GM12878 (cell line): Measurements from ENCODE around the gene PLXNB2. TPM values are rescaled to one million over a fixed set of nuclear protein-coding genes. Genes with fewer than 3 reads are reported as not detected.
A peak's percentile ranks its signal among the peaks of the same experiment; 100 is the strongest.

Source experiments
- ATAC-seq: fragments of 200-7000 bp; cut with Tn5 transposase; 3 replicates; pipeline ENCODE4 v1.9.1; 2020; ENCODE audit warnings: mild to moderate bottlenecking, moderate library complexity
- BruUV-seq: library from RNA; stranded (reverse); fragments of 400-500 nt; replicated peaks from 2 replicates; lab custom pipeline; 2021; lab: Mats Ljungman, UMichigan
- CTCF ChIA-PET: fragments of 300-600 bp; sonication (Branson Sonifier 250); formaldehyde crosslinking; extraction: SDS; loops from one replicate; lab custom pipeline; 2021; ENCODE audit warnings: inconsistent platforms; lab: Yijun Ruan, JAX
- POLR2A ChIA-PET: fragments of 350-600 bp; formaldehyde crosslinking; extraction: SDS; loops from one replicate; lab custom pipeline; 2021; ENCODE audit warnings: inconsistent platforms; lab: Charles Lee
- RAD21 ChIA-PET: fragments of 300-600 bp; sonication (Branson Sonifier 250); formaldehyde crosslinking; loops from one replicate; lab custom pipeline; 2023; ENCODE audit warnings: antibody characterized with exemption; ENCODE audit not compliant: unreplicated experiment; lab: Charles Lee
- SMC1A ChIA-PET: fragments of 300-600 bp; sonication (Branson Sonifier 250); formaldehyde crosslinking; loops from one replicate; lab custom pipeline; 2023; ENCODE audit not compliant: unreplicated experiment, uncharacterized antibody; lab: Charles Lee
- DNase-seq: peaks from one replicate; pipeline ENCODE4 v3.0.0-alpha.2; 2011; ENCODE audit warnings: low read depth, low spot score
- FAIRE-seq: peaks from 3 replicates; lab custom pipeline; 2011; peaks lifted over from hg19 to GRCh38; lab: Jason Lieb, UNC
- H2AFZ ChIP-seq: 2 replicates; pipeline ENCODE4 v1.6.0; 2011; ENCODE audit warnings: low read depth, low read length, control low read depth; ENCODE audit not compliant: control insufficient read depth
- H3K27ac ChIP-seq: 2 replicates; pipeline ENCODE4 v1.5.1; 2011; ENCODE audit warnings: control low read depth; ENCODE audit not compliant: control insufficient read depth, insufficient read depth
- H3K27me3 ChIP-seq, 2 experiments: replicated peaks in 1 of 2; 2 replicates each; pipeline versions ENCODE4 v1.6.0 to v1.6.1; 2011; ENCODE audit warnings: low read length in 1 of 2; ENCODE audit not compliant: control insufficient read depth in 2 of 2, insufficient read depth in 2 of 2
- H3K36me3 ChIP-seq, 2 experiments: 2 replicates each; pipeline ENCODE4 v1.5.1; 2011; ENCODE audit warnings: low read length in 1 of 2; ENCODE audit not compliant: control insufficient read depth in 2 of 2, insufficient read depth in 2 of 2
- H3K4me1 ChIP-seq: 2 replicates; pipeline ENCODE4 v1.6.1; 2011; ENCODE audit warnings: mild to moderate bottlenecking, low read length, moderate library complexity, mixed read lengths; ENCODE audit not compliant: control insufficient read depth, insufficient read depth
- H3K4me2 ChIP-seq: 2 replicates; pipeline ENCODE4 v1.6.0; 2011; ENCODE audit warnings: control low read depth; ENCODE audit not compliant: control insufficient read depth, insufficient read depth
- H3K4me3 ChIP-seq: fragments of 200-600 bp; sonication (generic); 2 replicates; pipeline ENCODE4 v1.5.1; 2016
- H3K79me2 ChIP-seq: 2 replicates; pipeline ENCODE4 v1.6.0; 2011; ENCODE audit warnings: low read length; ENCODE audit not compliant: control insufficient read depth, insufficient read depth
- H3K9ac ChIP-seq: 2 replicates; pipeline ENCODE4 v1.8.0; 2011; ENCODE audit warnings: low read length, control low read depth, mixed read lengths; ENCODE audit not compliant: control insufficient read depth, insufficient read depth
- H3K9me3 ChIP-seq: replicated peaks from 3 replicates; pipeline ENCODE4 v1.5.1; 2011; ENCODE audit warnings: mild to moderate bottlenecking, low read length; ENCODE audit not compliant: control insufficient read depth, insufficient read depth
- H4K20me1 ChIP-seq: 2 replicates; pipeline ENCODE4 v1.6.0; 2011; ENCODE audit not compliant: control insufficient read depth, insufficient read depth
- BCL11A ChIP-seq: IDR thresholded peaks from 2 replicates; pipeline ENCODE4 v1.6.1; 2011; ENCODE audit warnings: low read depth, low read length
- ESRRA ChIP-seq: IDR thresholded peaks from 2 replicates; pipeline ENCODE4 v1.6.1; 2012; ENCODE audit warnings: mild to moderate bottlenecking, low read length, improper control_type of control experiment
- HDGF ChIP-seq: fragments of 450-650 bp; IDR thresholded peaks from 2 replicates; pipeline ENCODE4 v1.6.1; 2016; ENCODE audit warnings: antibody characterized with exemption
- KAT2A ChIP-seq: conservative IDR thresholded peaks from 2 replicates; pipeline ENCODE4 v1.6.1; 2011; ENCODE audit warnings: low read depth, low read length; ENCODE audit not compliant: control insufficient read depth
- MTA3 ChIP-seq: IDR thresholded peaks from 2 replicates; pipeline ENCODE4 v1.6.1; 2012; ENCODE audit warnings: low read length, inconsistent platforms, borderline replicate concordance
- SMAD1 ChIP-seq: fragments of 450-650 bp; IDR thresholded peaks from 2 replicates; pipeline ENCODE4 v1.6.1; 2018; ENCODE audit warnings: mild to moderate bottlenecking, low read depth; ENCODE audit not compliant: partially characterized antibody
- SREBF1 ChIP-seq: IDR thresholded peaks from 2 replicates; pipeline ENCODE4 v1.6.1; 2012; ENCODE audit warnings: mild to moderate bottlenecking, low read length
- TAF1 ChIP-seq: IDR thresholded peaks from 2 replicates; pipeline ENCODE4 v1.6.1; 2011; ENCODE audit warnings: mild to moderate bottlenecking, low read depth, low read length, borderline replicate concordance
- TARDBP ChIP-seq: IDR thresholded peaks from 2 replicates; pipeline ENCODE4 v1.6.1; 2016; ENCODE audit warnings: borderline replicate concordance
- WGBS: methylation state at CpG from one replicate; pipeline ENCODE4 v1.1.6; 2016; ENCODE audit warnings: low lambda C conversion rate; ENCODE audit not compliant: insufficient replicate concordance, insufficient coverage; ENCODE audit errors: missing lambda C conversion rate; 5-methylcytosine and 5-hydroxymethylcytosine counted together
- in situ Hi-C: fragments of 300-500 bp; cut with MboI; formaldehyde crosslinking; loops from 9 replicates; pipeline ENCODE4 v1.14.3; 2018; ENCODE audit warnings: mixed read lengths
- intact Hi-C: fragments of 100-400 bp; cut with micrococcal nuclease; formaldehyde crosslinking; loops from one replicate; pipeline ENCODE4 v1.14.2; 2022; ENCODE audit not compliant: unreplicated experiment
- polyA plus RNA-seq, 11 experiments: library from polyadenylated mRNA; depleted of rRNA in 4 of 11; unstranded in 6 of 11; stranded (reverse) in 5 of 11; fragments of >200 nt; fragmentation: Nextera tagmentation in 4 of 11; fragmentation: Illumina TruSeq in 1 of 11; extraction: Ambion mirVana in 4 of 11; extraction: Trizol in 1 of 11; gene quantifications; 1 replicate in 1 of 11; 2 replicates in 10 of 11; pipeline versions ENCODE4 v1.2.1 to v1.2.3, GENCODE V29; 2011 to 2016; ENCODE audit warnings: inconsistent platforms in 2 of 11, missing spikeins in 2 of 11, low read depth in 1 of 11
- total RNA-seq, 4 experiments: library from RNA; depleted of rRNA in 3 of 4; stranded (reverse); fragments of >200 nt in 3 of 4; fragmentation: Illumina TruSeq in 1 of 4; extraction: Trizol in 1 of 4; gene quantifications; 2 replicates each; pipeline versions ENCODE4 v1.2.1 to v1.2.3, GENCODE V29; 2013 to 2021
- TF ChIP-seq, protein P1 (sequence below): IDR thresholded peaks from 2 replicates; pipeline ENCODE4 v1.6.1; 2012; ENCODE audit warnings: improper control_type of control experiment, low read depth, low read length; ENCODE audit not compliant: insufficient replicate concordance
- TF ChIP-seq, protein P2 (sequence below): fragments of 450-650 bp; IDR thresholded peaks from 2 replicates; pipeline ENCODE4 v1.6.1; 2016; ENCODE audit warnings: mild to moderate bottlenecking

Gene PLXNB2
- total and polyA plus RNA-seq, 10 of the 15 experiments (the other 5 are each of a cell fraction or from before 2014, with no cell fraction given), result 0.68 to 134 (median 41.9) TPM

DNA sequence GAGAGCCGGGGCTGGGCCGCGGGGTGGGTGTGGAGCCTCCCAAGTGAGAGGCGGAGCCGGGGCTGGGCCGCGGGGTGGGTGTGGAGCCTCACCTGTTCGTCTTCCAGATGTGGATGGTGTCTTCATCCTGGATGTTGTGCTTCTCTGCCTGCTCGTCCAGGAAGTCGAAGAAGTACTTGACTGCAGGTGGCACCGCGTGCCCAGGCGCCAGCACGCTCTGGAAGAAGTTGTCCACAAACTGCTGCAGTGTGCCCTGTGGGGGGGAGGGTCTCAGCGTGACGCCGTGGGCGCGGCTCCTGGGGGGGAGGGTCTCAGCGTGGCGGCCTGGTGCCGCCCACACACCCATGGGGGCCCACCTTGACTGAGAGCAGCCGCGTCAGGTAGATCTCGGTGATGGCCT is 29.7 kb downstream of the PLXNB2 start:
- Histone ChIP-seq H3K27ac (no peak overlapping the region), H3K4me2 (no peak overlapping the region), H3K9ac (no peak overlapping the region), H4K20me1 (no peaks in the 10 kb centered on the region), H3K36me3 (peaks cover 0 to 42% of the 10 kb centered on the region in 2 experiments; a peak in 3 of 4 replicates), H3K4me1 (no peaks in the 10 kb centered on the region), H3K27me3 (no peaks in the 10 kb centered on the region), H3K79me2 (no peaks in the 10 kb centered on the region), H3K4me3 (no peak overlapping the region), H2AFZ (no peak overlapping the region), H3K9me3 (no peaks in the 10 kb centered on the region)
- ChIA-PET CTCF (interaction anchor here (2.8 kb wide), 1 partner anchor 50 kb away, joined by 36 read pairs; the partner anchor contains the start of gene DENND6B), POLR2A (no interaction called here), SMC1A (no interaction called here), RAD21 (no interaction called here)
- WGBS, result 90% methylated on average over 19 of the region's 25 CpGs
- in situ Hi-C loops (loop anchor here (5.0 kb wide), 1 partner anchor 50 kb away; the partner anchor contains the start of gene DENND6B), intact Hi-C loops (no loop called here)
- no TSS peak for BruUV-seq
- DNase-seq, result no peak
- no peak for ATAC-seq
- no peak for TF ChIP-seq BCL11A
- no peak for FAIRE-seq

DNA sequence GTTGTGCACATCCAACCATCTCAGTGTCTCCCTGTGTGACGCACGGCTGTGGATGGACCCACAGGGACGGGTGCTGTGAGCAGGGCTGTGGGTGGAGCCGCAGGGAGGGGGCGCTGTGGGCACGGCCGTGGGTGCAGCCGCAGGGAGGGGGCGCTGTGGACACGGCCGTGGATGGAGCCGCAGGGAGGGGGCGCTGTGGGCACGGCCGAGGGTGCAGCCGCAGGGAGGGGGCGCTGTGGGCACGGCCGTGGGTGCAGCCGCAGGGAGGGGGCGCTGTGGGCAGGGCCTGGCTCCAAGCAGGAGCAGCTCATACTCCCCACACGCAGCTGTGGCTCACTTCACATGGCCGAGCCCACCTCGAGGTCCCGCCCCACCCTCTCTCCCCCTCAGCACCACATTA is 31.3 kb downstream of the PLXNB2 start:
- Histone ChIP-seq H3K36me3 (peaks cover 0 to 33% of the 10 kb centered on the region in 2 experiments; a peak in 3 of 4 replicates), H3K79me2 (no peaks in the 10 kb centered on the region), H2AFZ (no peak overlapping the region), H4K20me1 (no peaks in the 10 kb centered on the region), H3K27ac (no peak overlapping the region), H3K27me3 (no peaks in the 10 kb centered on the region), H3K9me3 (no peaks in the 10 kb centered on the region), H3K4me2 (no peak overlapping the region), H3K4me3 (no peak overlapping the region), H3K4me1 (peaks cover 3% of the 10 kb centered on the region), H3K9ac (no peak overlapping the region)
- WGBS, result 21% methylated on average over 22 of the region's 25 CpGs
- ATAC-seq (peak; percentile 87), FAIRE-seq (peak; percentile 95), DNase-seq (peak; percentile 66)
- intact Hi-C loops, result loop anchor here (1.0 kb wide), 2 partner anchors 51 to 66 kb away; partner anchors contain the start of gene DENND6B
- POLR2A ChIA-PET, result interaction anchor here (0.6 to 1.5 kb wide), 4 partner anchors 23 to 222 kb away, joined by 3 to 7 read pairs (median 4); no protein-coding TSS in a partner anchor
- no TSS peak for BruUV-seq
- CTCF ChIA-PET, result interaction anchor here (0.5 to 2.8 kb wide), 28 partner anchors 15 to 345 kb away, joined by 3 to 36 read pairs (median 4); partner anchors contain the start of genes DENND6B, HDAC10, MAPK12 and PLXNB2
- RAD21 ChIA-PET, result interaction anchor here (0.7 to 1.7 kb wide), 9 partner anchors 18 to 345 kb away, joined by 3 to 9 read pairs (median 4); partner anchors contain the start of genes DENND6B and PLXNB2
- in situ Hi-C loops, result loop anchor here (5.0 kb wide), 1 partner anchor 51 kb away; the partner anchor contains the start of gene DENND6B
- SMC1A ChIA-PET, result interaction anchor here (0.6 to 2.1 kb wide), 5 partner anchors 19 to 66 kb away, joined by 3 to 6 read pairs (median 4); no protein-coding TSS in a partner anchor
- TF ChIP-seq TARDBP (no peak), HDGF (no peak), MTA3 (no peak), SREBF1 (no peak), SMAD1 (no peak), ESRRA (no peak), KAT2A (no peak), TAF1 (no peak)
- TF ChIP-seq, protein P1, sequence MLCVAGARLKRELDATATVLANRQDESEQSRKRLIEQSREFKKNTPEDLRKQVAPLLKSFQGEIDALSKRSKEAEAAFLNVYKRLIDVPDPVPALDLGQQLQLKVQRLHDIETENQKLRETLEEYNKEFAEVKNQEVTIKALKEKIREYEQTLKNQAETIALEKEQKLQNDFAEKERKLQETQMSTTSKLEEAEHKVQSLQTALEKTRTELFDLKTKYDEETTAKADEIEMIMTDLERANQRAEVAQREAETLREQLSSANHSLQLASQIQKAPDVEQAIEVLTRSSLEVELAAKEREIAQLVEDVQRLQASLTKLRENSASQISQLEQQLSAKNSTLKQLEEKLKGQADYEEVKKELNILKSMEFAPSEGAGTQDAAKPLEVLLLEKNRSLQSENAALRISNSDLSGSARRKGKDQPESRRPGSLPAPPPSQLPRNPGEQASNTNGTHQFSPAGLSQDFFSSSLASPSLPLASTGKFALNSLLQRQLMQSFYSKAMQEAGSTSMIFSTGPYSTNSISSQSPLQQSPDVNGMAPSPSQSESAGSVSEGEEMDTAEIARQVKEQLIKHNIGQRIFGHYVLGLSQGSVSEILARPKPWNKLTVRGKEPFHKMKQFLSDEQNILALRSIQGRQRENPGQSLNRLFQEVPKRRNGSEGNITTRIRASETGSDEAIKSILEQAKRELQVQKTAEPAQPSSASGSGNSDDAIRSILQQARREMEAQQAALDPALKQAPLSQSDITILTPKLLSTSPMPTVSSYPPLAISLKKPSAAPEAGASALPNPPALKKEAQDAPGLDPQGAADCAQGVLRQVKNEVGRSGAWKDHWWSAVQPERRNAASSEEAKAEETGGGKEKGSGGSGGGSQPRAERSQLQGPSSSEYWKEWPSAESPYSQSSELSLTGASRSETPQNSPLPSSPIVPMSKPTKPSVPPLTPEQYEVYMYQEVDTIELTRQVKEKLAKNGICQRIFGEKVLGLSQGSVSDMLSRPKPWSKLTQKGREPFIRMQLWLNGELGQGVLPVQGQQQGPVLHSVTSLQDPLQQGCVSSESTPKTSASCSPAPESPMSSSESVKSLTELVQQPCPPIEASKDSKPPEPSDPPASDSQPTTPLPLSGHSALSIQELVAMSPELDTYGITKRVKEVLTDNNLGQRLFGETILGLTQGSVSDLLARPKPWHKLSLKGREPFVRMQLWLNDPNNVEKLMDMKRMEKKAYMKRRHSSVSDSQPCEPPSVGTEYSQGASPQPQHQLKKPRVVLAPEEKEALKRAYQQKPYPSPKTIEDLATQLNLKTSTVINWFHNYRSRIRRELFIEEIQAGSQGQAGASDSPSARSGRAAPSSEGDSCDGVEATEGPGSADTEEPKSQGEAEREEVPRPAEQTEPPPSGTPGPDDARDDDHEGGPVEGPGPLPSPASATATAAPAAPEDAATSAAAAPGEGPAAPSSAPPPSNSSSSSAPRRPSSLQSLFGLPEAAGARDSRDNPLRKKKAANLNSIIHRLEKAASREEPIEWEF, result no peak
- TF ChIP-seq, protein P2, sequence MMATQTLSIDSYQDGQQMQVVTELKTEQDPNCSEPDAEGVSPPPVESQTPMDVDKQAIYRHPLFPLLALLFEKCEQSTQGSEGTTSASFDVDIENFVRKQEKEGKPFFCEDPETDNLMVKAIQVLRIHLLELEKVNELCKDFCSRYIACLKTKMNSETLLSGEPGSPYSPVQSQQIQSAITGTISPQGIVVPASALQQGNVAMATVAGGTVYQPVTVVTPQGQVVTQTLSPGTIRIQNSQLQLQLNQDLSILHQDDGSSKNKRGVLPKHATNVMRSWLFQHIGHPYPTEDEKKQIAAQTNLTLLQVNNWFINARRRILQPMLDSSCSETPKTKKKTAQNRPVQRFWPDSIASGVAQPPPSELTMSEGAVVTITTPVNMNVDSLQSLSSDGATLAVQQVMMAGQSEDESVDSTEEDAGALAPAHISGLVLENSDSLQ, result peak; percentile 18; the same call in 1 of the 2 replicates
